K562 treated with DMSO at 1 percent for 4 hours (cell line): Measurements from ENCODE around the gene ROR1. TPM values are rescaled to one million over a fixed set of nuclear protein-coding genes. Genes with fewer than 3 reads are reported as not detected.

ENCODE experiments used
- total RNA-seq: library from RNA; unstranded; fragments of 300-600 nt; gene quantifications from 2 replicates; pipeline ENCODE4 v1.2.3, GENCODE V29; 2022; ENCODE audit not compliant: insufficient read depth

Gene ROR1
- not detected in 2 replicates for total RNA-seq

DNA sequence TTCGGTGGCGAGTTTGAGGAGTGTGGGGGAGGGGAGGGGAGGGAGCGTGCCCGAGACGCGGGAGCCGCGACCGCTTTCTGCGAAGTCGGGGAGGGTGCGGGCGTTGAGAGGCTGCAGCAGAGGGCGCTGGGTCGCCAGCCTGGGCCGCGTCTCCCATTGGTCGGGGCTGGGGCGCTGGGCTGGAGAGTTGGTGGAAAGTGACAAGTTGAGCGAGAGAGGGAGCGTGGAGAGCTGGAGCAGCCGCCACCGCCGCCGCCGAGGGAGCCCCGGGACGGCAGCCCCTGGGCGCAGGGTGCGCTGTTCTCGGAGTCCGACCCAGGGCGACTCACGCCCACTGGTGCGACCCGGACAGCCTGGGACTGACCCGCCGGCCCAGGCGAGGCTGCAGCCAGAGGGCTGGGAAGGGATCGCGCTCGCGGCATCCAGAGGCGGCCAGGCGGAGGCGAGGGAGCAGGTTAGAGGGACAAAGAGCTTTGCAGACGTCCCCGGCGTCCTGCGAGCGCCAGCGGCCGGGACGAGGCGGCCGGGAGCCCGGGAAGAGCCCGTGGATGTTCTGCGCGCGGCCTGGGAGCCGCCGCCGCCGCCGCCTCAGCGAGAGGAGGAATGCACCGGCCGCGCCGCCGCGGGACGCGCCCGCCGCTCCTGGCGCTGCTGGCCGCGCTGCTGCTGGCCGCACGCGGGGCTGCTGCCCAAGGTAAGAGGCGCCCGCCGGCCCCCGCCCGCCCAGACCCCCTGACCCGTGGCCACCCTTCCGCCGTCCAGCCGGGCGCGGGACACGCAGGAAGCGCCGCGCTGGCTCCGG lies at the start of gene ROR1:
Gene ROR1 (plus strand): TSS at position 203 of the 802 bp plus-strand sequence.

DNA sequence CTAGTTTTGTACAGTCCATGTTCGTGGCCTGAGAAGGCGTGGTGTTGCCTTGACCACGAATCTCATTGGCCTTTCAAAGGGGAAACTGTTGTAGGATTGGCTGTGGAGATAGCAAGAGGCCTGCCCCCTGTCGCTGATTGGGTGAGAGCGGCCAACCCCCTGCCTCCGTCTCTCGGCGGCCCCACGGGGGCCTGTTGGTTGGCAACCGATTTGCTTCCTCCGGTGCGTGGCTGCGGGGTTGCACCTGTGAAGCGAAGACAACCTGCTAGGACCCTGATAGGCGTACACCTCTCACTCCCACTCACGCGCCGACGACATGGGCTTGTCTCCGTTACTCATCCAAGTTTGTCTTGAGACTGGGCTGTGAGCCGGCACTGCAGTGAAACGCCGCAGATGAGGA lies 429.6 kb downstream of the ROR1 start, which contains the start of gene UBE2U:
Gene UBE2U (plus strand): TSS at position 204 of the 400 bp plus-strand sequence. CDS start 428 bp downstream, outside the sequence.

Other genes with a start within 250 kb of the ROR1 start
- not detected in 2 replicates for gene PGM1, start 180.6 kb upstream of the ROR1 start, total RNA-seq